Neural progenitor cell (in vitro differentiated cells): ENCODE measurements around the gene THBD.

Experiments used
- CTCF ChIP-seq: fragments of 200-600 bp; sonication (generic); IDR thresholded peaks from 2 replicates; pipeline ENCODE4 v1.5.1; 2017; ENCODE audit warnings: antibody characterized with exemption, mild to moderate bottlenecking
- EZH2 ChIP-seq: fragments of 200-600 bp; sonication (generic); IDR thresholded peaks from 2 replicates; pipeline ENCODE4 v1.6.1; 2017; ENCODE audit warnings: antibody characterized with exemption, mild to moderate bottlenecking, moderate library complexity
- EZH2phosphoT487 ChIP-seq: fragments of 200-600 bp; sonication (generic); IDR thresholded peaks from 2 replicates; pipeline ENCODE4 v1.6.1; 2017; ENCODE audit warnings: antibody characterized with exemption

GRCh38 chr20:23097636-23098580 lies 48.4 kb upstream of the THBD start:
- TF ChIP-seq EZH2 (no peak), CTCF (no peak), EZH2phosphoT487 (no peak)
